Astrocyte (in vitro differentiated cells and primary cell): Measurements from ENCODE around the gene ABCG4.

Source experiments
- EZH2 ChIP-seq: IDR thresholded peaks from 2 replicates; pipeline ENCODE4 v1.6.1; 2012; ENCODE audit warnings: mild to moderate bottlenecking, low read length, inconsistent platforms; ENCODE audit not compliant: insufficient read depth
- TF ChIP-seq, protein P1 (sequence below): IDR thresholded peaks from 2 replicates; pipeline ENCODE4 v1.5.1; 2011; ENCODE audit warnings: low read depth, mild to moderate bottlenecking, inconsistent platforms, low read length, moderate library complexity; ENCODE audit not compliant: insufficient read depth

DNA sequence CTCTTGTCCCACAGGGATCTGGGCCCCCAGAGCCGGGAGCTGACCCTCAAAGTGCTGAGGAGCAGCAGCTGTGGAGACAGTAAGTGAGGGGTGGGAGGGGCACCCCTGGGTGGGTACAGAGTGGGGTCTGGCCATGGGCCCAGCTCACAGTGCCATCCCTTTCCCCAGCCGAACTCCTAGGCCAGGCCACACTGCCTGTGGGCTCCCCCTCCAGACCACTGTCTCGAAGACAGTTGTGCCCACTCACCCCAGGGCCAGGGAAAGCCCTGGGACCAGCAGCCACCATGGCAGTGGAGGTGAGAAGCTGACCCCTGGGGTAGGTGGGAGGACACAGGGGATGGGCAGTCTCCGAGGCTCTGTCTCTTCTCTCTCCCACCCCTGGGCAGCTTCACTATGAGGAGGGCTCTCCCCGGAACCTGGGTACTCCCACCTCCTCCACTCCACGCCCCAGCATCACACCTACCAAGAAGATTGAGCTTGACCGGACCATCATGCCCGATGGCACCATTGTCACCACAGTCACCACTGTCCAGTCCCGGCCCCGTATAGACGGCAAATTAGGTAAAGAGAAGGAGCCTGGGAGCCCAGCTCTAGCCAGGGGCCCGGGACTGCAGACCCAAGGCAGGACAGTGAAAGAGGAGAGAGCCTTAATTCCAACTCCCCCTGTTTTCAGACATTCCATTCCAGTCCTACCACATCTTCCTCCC lies 36.4 kb upstream of the ABCG4 start:
- TF ChIP-seq, protein P1, sequence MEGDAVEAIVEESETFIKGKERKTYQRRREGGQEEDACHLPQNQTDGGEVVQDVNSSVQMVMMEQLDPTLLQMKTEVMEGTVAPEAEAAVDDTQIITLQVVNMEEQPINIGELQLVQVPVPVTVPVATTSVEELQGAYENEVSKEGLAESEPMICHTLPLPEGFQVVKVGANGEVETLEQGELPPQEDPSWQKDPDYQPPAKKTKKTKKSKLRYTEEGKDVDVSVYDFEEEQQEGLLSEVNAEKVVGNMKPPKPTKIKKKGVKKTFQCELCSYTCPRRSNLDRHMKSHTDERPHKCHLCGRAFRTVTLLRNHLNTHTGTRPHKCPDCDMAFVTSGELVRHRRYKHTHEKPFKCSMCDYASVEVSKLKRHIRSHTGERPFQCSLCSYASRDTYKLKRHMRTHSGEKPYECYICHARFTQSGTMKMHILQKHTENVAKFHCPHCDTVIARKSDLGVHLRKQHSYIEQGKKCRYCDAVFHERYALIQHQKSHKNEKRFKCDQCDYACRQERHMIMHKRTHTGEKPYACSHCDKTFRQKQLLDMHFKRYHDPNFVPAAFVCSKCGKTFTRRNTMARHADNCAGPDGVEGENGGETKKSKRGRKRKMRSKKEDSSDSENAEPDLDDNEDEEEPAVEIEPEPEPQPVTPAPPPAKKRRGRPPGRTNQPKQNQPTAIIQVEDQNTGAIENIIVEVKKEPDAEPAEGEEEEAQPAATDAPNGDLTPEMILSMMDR: no peak
- no peak for TF ChIP-seq EZH2
